HUES48 (cell line): ENCODE measurements around the gene DPYSL5.

Experiments used
- H3K27ac ChIP-seq: one replicate; pipeline ENCODE4 v1.7.0; 2013; ENCODE audit warnings: low read depth, low read length, inconsistent platforms
- H3K27me3 ChIP-seq: 2 replicates; pipeline ENCODE4 v1.6.1; 2013; ENCODE audit warnings: mild to moderate bottlenecking, low read length; ENCODE audit not compliant: control insufficient read depth, insufficient read depth
- H3K36me3 ChIP-seq: 2 replicates; pipeline ENCODE4 v1.6.1; 2013; ENCODE audit warnings: low read length; ENCODE audit not compliant: control insufficient read depth, insufficient read depth
- H3K4me1 ChIP-seq: 2 replicates; pipeline ENCODE4 v1.6.1; 2013; ENCODE audit warnings: mild to moderate bottlenecking, low read length; ENCODE audit not compliant: control insufficient read depth, insufficient read depth
- H3K4me3 ChIP-seq: 2 replicates; pipeline ENCODE4 v1.5.1; 2013; ENCODE audit warnings: mild to moderate bottlenecking, low read depth, low read length
- H3K9ac ChIP-seq: 2 replicates; pipeline ENCODE4 v1.6.1; 2013; ENCODE audit warnings: mild to moderate bottlenecking, low read depth, low read length, moderate library complexity
- H3K9me3 ChIP-seq: 2 replicates; pipeline ENCODE4 v1.6.1; 2013; ENCODE audit warnings: low read length; ENCODE audit not compliant: control insufficient read depth, insufficient read depth

The DPYSL5 gene

GRCh38 chr2:26970928-26971627, 123.1 kb downstream of the DPYSL5 start:
- no peak overlapping the region for H3K9ac ChIP-seq
- H3K4me1 ChIP-seq = peaks cover 12% of the 10 kb centered on the region; the same call in 1 of the 2 replicates
- H3K36me3 ChIP-seq = no peaks in the 10 kb centered on the region
- H3K27ac ChIP-seq = no peak overlapping the region
- no peaks in the 10 kb centered on the region for H3K9me3 ChIP-seq
- peaks cover 37% of the 10 kb centered on the region for H3K27me3 ChIP-seq
- H3K4me3 ChIP-seq = peak overlapping the region; percentile 82

- no peaks in the 10 kb centered on the region for H3K9me3 ChIP-seq
- peak overlapping the region; percentile 82; the same call in 1 of the 2 replicates for H3K4me3 ChIP-seq
- H3K9ac ChIP-seq = no peak overlapping the region
- no peak overlapping the region for H3K27ac ChIP-seq
- peaks cover 12% of the 10 kb centered on the region; the same call in 1 of the 2 replicates for H3K4me1 ChIP-seq
- no peaks in the 10 kb centered on the region for H3K36me3 ChIP-seq
- peaks cover 37% of the 10 kb centered on the region for H3K27me3 ChIP-seq
Measured at GRCh38 chr2:26971911-26972786, 124.2 kb downstream of the DPYSL5 start.

- Histone ChIP-seq H3K9ac (no peak overlapping the region), H3K36me3 (no peaks in the 10 kb centered on the region), H3K27me3 (peaks cover 20% of the 10 kb centered on the region), H3K4me3 (no peak overlapping the region), H3K9me3 (no peaks in the 10 kb centered on the region), H3K4me1 (peaks cover 12% of the 10 kb centered on the region; the same call in 1 of the 2 replicates), H3K27ac (no peak overlapping the region)
Measured at GRCh38 chr2:26974352-26974751, 126.4 kb downstream of the DPYSL5 start.

- Histone ChIP-seq H3K27ac (no peak overlapping the region), H3K9ac (no peak overlapping the region), H3K4me3 (no peak overlapping the region), H3K36me3 (no peaks in the 10 kb centered on the region), H3K9me3 (no peaks in the 10 kb centered on the region), H3K27me3 (peaks cover 17% of the 10 kb centered on the region), H3K4me1 (peaks cover 12% of the 10 kb centered on the region; the same call in 1 of the 2 replicates)
Measured at GRCh38 chr2:26975102-26975501, 127.2 kb downstream of the DPYSL5 start.

GRCh38 chr2:26975656-26976055, 127.7 kb downstream of the DPYSL5 start:
- Histone ChIP-seq H3K4me1 (peaks cover 12% of the 10 kb centered on the region; the same call in 1 of the 2 replicates), H3K36me3 (no peaks in the 10 kb centered on the region), H3K9ac (no peak overlapping the region), H3K9me3 (no peaks in the 10 kb centered on the region), H3K27me3 (peaks cover 17% of the 10 kb centered on the region), H3K27ac (no peak overlapping the region), H3K4me3 (no peak overlapping the region)

- Histone ChIP-seq H3K9me3 (no peaks in the 10 kb centered on the region), H3K9ac (no peak overlapping the region), H3K36me3 (no peaks in the 10 kb centered on the region), H3K27ac (no peak overlapping the region), H3K27me3 (peaks cover 15% of the 10 kb centered on the region), H3K4me1 (peaks cover 11% of the 10 kb centered on the region; the same call in 1 of the 2 replicates), H3K4me3 (no peak overlapping the region)
Measured at GRCh38 chr2:26976237-26976636, 128.3 kb downstream of the DPYSL5 start.

GRCh38 chr2:26977012-26977411, 129.1 kb downstream of the DPYSL5 start:
- H3K27ac ChIP-seq = no peak overlapping the region

GRCh38 chr2:26978061-26978596, 130.2 kb downstream of the DPYSL5 start:
- Histone ChIP-seq H3K27me3 (no peaks in the 10 kb centered on the region), H3K27ac (no peak overlapping the region), H3K4me1 (peaks cover 5% of the 10 kb centered on the region; the same call in 1 of the 2 replicates), H3K9me3 (no peaks in the 10 kb centered on the region), H3K4me3 (no peak overlapping the region), H3K9ac (no peak overlapping the region), H3K36me3 (no peaks in the 10 kb centered on the region)

More at GRCh38 chr2:26977012-26977411, 129.1 kb downstream of the DPYSL5 start:
- peaks cover 5% of the 10 kb centered on the region; the same call in 1 of the 2 replicates for H3K4me1 ChIP-seq
- H3K9ac ChIP-seq = no peak overlapping the region
- peaks cover 7% of the 10 kb centered on the region for H3K27me3 ChIP-seq
- no peak overlapping the region for H3K4me3 ChIP-seq
- no peaks in the 10 kb centered on the region for H3K36me3 ChIP-seq
- H3K9me3 ChIP-seq = no peaks in the 10 kb centered on the region

- Histone ChIP-seq H3K9me3 (no peaks in the 10 kb centered on the region), H3K27me3 (no peaks in the 10 kb centered on the region), H3K9ac (no peak overlapping the region), H3K36me3 (no peaks in the 10 kb centered on the region), H3K4me1 (peaks cover 5% of the 10 kb centered on the region; the same call in 1 of the 2 replicates), H3K4me3 (no peak overlapping the region), H3K27ac (no peak overlapping the region)
Measured at GRCh38 chr2:26979741-26980140, 131.8 kb downstream of the DPYSL5 start.

GRCh38 chr2:26980971-26981370, 133.0 kb downstream of the DPYSL5 start:
- no peaks in the 10 kb centered on the region for H3K27me3 ChIP-seq
- no peak overlapping the region for H3K4me3 ChIP-seq
- H3K27ac ChIP-seq = no peak overlapping the region
- no peaks in the 10 kb centered on the region for H3K36me3 ChIP-seq
- H3K4me1 ChIP-seq = no peaks in the 10 kb centered on the region
- no peaks in the 10 kb centered on the region for H3K9me3 ChIP-seq
- H3K9ac ChIP-seq = no peak overlapping the region
